M059J (cell line): ENCODE measurements around the gene CACNB2. TPM values are rescaled to one million over a fixed set of nuclear protein-coding genes. Genes with fewer than 3 reads are reported as not detected.

Experiments used
- DNase-seq: peaks from one replicate; pipeline ENCODE4 v3.0.0-alpha.2; 2012; ENCODE audit warnings: low read depth
- total RNA-seq: library from RNA; depleted of rRNA; stranded (reverse); fragments of >200 nt; shearing (Covaris generic); gene quantifications from 2 replicates; pipeline ENCODE4 v1.2.3, GENCODE V29; 2014

CACNB2 gene
- total RNA-seq, 1 experiment from 2014 or later, result 0.52 TPM

GRCh38 chr10:18450298-18450697, 310.1 kb downstream of the CACNB2 start:
- DNase-seq, result no peak

- no peak for DNase-seq
These were observed 315.1 kb downstream of the CACNB2 start for GRCh38 chr10:18455086-18455884.

GRCh38 chr10:18456984-18457383, 316.8 kb downstream of the CACNB2 start:
- DNase-seq, result no peak

- no peak for DNase-seq
These were observed 319.8 kb downstream of the CACNB2 start for GRCh38 chr10:18460032-18460431.

- no peak for DNase-seq
These were observed 323.5 kb downstream of the CACNB2 start for GRCh38 chr10:18463673-18464211.

- no peak for DNase-seq
These were observed 328.9 kb downstream of the CACNB2 start for GRCh38 chr10:18469125-18469524.

GRCh38 chr10:18472977-18473376, 332.8 kb downstream of the CACNB2 start:
- no peak for DNase-seq

GRCh38 chr10:18473424-18474117, 333.3 kb downstream of the CACNB2 start:
- DNase-seq, result no peak

GRCh38 chr10:18474118-18474455, 333.9 kb downstream of the CACNB2 start:
- DNase-seq, result no peak

GRCh38 chr10:18476076-18476647, 335.9 kb downstream of the CACNB2 start:
- no peak for DNase-seq

- DNase-seq, result no peak
These were observed 338.1 kb downstream of the CACNB2 start for GRCh38 chr10:18478354-18478753.

GRCh38 chr10:18479502-18479901, 339.3 kb downstream of the CACNB2 start:
- no peak for DNase-seq

GRCh38 chr10:18483516-18484186, 343.4 kb downstream of the CACNB2 start:
- DNase-seq, result no peak

GRCh38 chr10:18486438-18486837, 346.2 kb downstream of the CACNB2 start:
- no peak for DNase-seq

GRCh38 chr10:18490755-18491154, 350.5 kb downstream of the CACNB2 start:
- no peak for DNase-seq

GRCh38 chr10:18497806-18498369, 357.7 kb downstream of the CACNB2 start:
- no peak for DNase-seq

GRCh38 chr10:18498998-18499397, 358.8 kb downstream of the CACNB2 start:
- no peak for DNase-seq

GRCh38 chr10:18500576-18500975, 360.4 kb downstream of the CACNB2 start:
- no peak for DNase-seq

- peak; percentile 41 for DNase-seq
These were observed 361.0 kb downstream of the CACNB2 start for GRCh38 chr10:18501198-18501597.

GRCh38 chr10:18501629-18502028, 361.4 kb downstream of the CACNB2 start:
- no peak for DNase-seq

- DNase-seq, result no peak
These were observed 363.9 kb downstream of the CACNB2 start for GRCh38 chr10:18504161-18504560.
